HepG2 (cell line): ENCODE results near the gene TF. TPM values are rescaled to one million over a fixed set of nuclear protein-coding genes. Genes with fewer than 3 reads are reported as not detected.

ENCODE experiments used
- FOXA3 ChIP-seq: IDR thresholded peaks from 2 replicates; pipeline ENCODE4 v1.6.1; 2016; ENCODE audit warnings: missing genetic modification reagents, missing compliant biosample characterization
- HNRNPUL1 ChIP-seq: fragments of 200-400 bp; formaldehyde crosslinking; IDR thresholded peaks from 2 replicates; pipeline ENCODE4 v1.6.1; 2017; ENCODE audit warnings: low read depth, mild to moderate bottlenecking, low read length, moderate library complexity
- NR2F2 ChIP-seq: IDR thresholded peaks from 2 replicates; pipeline ENCODE4 v1.6.1; 2012; ENCODE audit warnings: low read depth, inconsistent platforms, borderline replicate concordance
- SNAI1 ChIP-seq: sonication (generic); formaldehyde crosslinking; IDR thresholded peaks from 2 replicates; pipeline ENCODE4 v1.5.0; 2020; ENCODE audit warnings: mild to moderate bottlenecking, missing genetic modification reagents, borderline replicate concordance
- ZNF335 ChIP-seq: sonication (generic); formaldehyde crosslinking; IDR thresholded peaks from 2 replicates; pipeline ENCODE4 v1.4.0; 2020; ENCODE audit warnings: missing genetic modification reagents
- ZNF589 ChIP-seq: sonication (generic); formaldehyde crosslinking; conservative IDR thresholded peaks from 2 replicates; pipeline ENCODE4 v1.8.0; 2022; ENCODE audit warnings: mild to moderate bottlenecking, moderate library complexity, missing genetic modification reagents
- polyA plus RNA-seq, 8 experiments: library from polyadenylated mRNA; depleted of rRNA in 3 of 8; stranded (reverse) in 7 of 8; unstranded in 1 of 8; fragments of >200 nt; fragmentation: Illumina TruSeq in 4 of 8; extraction: Trizol in 4 of 8; gene quantifications; 2 replicates each; pipeline versions ENCODE4 v1.2.1 to v1.2.3, GENCODE V29; 2011 to 2016; ENCODE audit warnings: low read depth in 4 of 8, missing spikeins in 1 of 8, mixed read lengths in 1 of 8; ENCODE audit not compliant: insufficient read depth in 1 of 8
- total RNA-seq, 5 experiments: library from RNA; depleted of rRNA; stranded (reverse); fragments of >200 nt; fragmentation: Illumina TruSeq; extraction: Trizol; gene quantifications; 2 replicates each; pipeline ENCODE4 v1.2.3, GENCODE V29; 2016; ENCODE audit warnings: low read depth in 1 of 5
- TF ChIP-seq, protein P1 (sequence below): sonication (generic); formaldehyde crosslinking; IDR thresholded peaks from 2 replicates; pipeline ENCODE4 v1.4.0; 2020; ENCODE audit warnings: mild to moderate bottlenecking, missing genetic modification reagents
- TF ChIP-seq, protein P2 (sequence below): sonication (generic); formaldehyde crosslinking; conservative IDR thresholded peaks from 2 replicates; pipeline ENCODE4 v1.8.1; 2023; ENCODE audit warnings: missing genetic modification reagents
- TF ChIP-seq, protein P3 (sequence below): sonication (generic); formaldehyde crosslinking; IDR thresholded peaks from 2 replicates; pipeline ENCODE4 v1.8.0; 2022; ENCODE audit warnings: missing genetic modification reagents, mild to moderate bottlenecking, inconsistent platforms, borderline replicate concordance
- TF ChIP-seq, protein P4 (sequence below): sonication (generic); formaldehyde crosslinking; IDR thresholded peaks from 2 replicates; pipeline ENCODE4 v1.4.0; 2020; ENCODE audit warnings: missing genetic modification reagents
- TF ChIP-seq, protein P5 (sequence below): IDR thresholded peaks from 2 replicates; pipeline ENCODE4 v1.6.1; 2016; ENCODE audit warnings: low read depth, missing genetic modification reagents, missing compliant biosample characterization
- TF ChIP-seq, protein P6 (sequence below): sonication (generic); formaldehyde crosslinking; IDR thresholded peaks from 2 replicates; pipeline ENCODE4 v1.4.0; 2020; ENCODE audit warnings: mild to moderate bottlenecking, missing genetic modification reagents
- TF ChIP-seq, protein P7 (sequence below): sonication (generic); formaldehyde crosslinking; conservative IDR thresholded peaks from 2 replicates; pipeline ENCODE4 v1.4.0; 2020; ENCODE audit warnings: missing genetic modification reagents

Gene TF
- total and polyA plus RNA-seq, 2 of the 13 experiments (the other 11 are each of a cell fraction or from before 2014, with no cell fraction given) = 10,074 to 11,821 TPM

DNA sequence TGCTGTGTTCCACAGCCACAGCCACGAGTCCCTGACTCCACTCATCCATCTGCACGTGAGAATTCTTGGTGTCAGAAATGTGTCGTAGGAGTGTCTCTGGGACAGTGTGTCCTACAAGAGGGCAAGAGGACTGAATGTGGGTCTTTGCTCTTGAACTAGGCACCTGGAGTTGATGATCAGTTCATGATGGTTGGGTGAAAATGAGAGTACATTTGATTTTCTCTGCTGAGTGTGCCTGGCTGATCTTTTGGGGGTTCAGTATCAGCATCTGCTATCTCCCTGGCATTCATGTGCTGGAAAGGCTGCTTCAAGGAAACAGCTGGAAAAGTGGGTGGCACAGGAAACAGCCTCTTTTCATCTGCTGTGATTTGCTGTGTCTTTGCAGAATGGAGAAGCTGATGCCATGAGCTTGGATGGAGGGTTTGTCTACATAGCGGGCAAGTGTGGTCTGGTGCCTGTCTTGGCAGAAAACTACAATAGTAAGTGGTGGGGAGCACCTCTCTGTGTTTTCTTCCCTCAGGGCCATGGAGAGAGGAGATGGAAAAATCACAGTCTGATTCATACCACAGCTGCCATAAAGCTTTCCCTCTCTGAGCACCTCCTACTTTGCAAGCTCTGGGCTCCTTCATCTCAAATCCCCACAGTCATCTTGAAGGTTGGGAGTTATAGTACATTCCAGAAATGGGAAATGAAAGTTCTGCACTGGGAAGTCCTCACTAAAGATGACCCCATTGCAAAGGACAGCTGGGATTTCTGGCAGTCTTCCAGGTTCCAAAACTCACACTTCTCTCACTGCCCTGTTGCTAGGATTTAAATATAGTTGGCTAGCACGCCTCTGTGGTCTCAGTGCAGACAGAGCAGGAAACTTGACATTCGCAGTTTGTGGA, 17.8 kb downstream of the TF start (continued):
- TF ChIP-seq, protein P1, sequence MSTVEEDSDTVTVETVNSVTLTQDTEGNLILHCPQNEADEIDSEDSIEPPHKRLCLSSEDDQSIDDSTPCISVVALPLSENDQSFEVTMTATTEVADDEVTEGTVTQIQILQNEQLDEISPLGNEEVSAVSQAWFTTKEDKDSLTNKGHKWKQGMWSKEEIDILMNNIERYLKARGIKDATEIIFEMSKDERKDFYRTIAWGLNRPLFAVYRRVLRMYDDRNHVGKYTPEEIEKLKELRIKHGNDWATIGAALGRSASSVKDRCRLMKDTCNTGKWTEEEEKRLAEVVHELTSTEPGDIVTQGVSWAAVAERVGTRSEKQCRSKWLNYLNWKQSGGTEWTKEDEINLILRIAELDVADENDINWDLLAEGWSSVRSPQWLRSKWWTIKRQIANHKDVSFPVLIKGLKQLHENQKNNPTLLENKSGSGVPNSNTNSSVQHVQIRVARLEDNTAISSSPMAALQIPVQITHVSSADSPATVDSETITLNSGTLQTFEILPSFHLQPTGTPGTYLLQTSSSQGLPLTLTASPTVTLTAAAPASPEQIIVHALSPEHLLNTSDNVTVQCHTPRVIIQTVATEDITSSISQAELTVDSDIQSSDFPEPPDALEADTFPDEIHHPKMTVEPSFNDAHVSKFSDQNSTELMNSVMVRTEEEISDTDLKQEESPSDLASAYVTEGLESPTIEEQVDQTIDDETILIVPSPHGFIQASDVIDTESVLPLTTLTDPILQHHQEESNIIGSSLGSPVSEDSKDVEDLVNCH (CRISPR knock-in tag) = no peak
- TF ChIP-seq SNAI1 (CRISPR knock-in tag) (no peak), ZNF589 (CRISPR knock-in tag) (no peak), HNRNPUL1 (no peak), ZNF335 (CRISPR knock-in tag) (no peak), NR2F2 (no peak), FOXA3 (no peak)
- TF ChIP-seq, protein P2, sequence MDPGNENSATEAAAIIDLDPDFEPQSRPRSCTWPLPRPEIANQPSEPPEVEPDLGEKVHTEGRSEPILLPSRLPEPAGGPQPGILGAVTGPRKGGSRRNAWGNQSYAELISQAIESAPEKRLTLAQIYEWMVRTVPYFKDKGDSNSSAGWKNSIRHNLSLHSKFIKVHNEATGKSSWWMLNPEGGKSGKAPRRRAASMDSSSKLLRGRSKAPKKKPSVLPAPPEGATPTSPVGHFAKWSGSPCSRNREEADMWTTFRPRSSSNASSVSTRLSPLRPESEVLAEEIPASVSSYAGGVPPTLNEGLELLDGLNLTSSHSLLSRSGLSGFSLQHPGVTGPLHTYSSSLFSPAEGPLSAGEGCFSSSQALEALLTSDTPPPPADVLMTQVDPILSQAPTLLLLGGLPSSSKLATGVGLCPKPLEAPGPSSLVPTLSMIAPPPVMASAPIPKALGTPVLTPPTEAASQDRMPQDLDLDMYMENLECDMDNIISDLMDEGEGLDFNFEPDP (CRISPR knock-in tag) = no peak
- TF ChIP-seq, protein P3, sequence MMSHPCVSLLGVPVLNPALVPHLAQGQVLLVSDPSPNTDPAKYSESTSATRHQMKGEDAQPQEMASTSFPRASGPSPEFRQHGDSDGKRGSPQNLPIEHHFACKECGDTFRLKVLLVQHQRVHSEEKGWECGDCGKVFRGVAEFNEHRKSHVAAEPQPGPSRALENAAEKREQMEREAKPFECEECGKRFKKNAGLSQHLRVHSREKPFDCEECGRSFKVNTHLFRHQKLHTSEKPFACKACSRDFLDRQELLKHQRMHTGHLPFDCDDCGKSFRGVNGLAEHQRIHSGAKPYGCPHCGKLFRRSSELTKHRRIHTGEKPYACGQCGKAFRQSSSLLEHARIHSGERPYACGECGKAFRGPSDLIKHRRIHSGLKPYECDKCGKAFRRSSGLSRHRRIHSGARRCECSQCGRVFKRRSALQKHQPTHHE (CRISPR knock-in tag) = no peak
- TF ChIP-seq, protein P4, sequence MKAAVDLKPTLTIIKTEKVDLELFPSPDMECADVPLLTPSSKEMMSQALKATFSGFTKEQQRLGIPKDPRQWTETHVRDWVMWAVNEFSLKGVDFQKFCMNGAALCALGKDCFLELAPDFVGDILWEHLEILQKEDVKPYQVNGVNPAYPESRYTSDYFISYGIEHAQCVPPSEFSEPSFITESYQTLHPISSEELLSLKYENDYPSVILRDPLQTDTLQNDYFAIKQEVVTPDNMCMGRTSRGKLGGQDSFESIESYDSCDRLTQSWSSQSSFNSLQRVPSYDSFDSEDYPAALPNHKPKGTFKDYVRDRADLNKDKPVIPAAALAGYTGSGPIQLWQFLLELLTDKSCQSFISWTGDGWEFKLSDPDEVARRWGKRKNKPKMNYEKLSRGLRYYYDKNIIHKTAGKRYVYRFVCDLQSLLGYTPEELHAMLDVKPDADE (CRISPR knock-in tag) = no peak
- TF ChIP-seq, protein P5, sequence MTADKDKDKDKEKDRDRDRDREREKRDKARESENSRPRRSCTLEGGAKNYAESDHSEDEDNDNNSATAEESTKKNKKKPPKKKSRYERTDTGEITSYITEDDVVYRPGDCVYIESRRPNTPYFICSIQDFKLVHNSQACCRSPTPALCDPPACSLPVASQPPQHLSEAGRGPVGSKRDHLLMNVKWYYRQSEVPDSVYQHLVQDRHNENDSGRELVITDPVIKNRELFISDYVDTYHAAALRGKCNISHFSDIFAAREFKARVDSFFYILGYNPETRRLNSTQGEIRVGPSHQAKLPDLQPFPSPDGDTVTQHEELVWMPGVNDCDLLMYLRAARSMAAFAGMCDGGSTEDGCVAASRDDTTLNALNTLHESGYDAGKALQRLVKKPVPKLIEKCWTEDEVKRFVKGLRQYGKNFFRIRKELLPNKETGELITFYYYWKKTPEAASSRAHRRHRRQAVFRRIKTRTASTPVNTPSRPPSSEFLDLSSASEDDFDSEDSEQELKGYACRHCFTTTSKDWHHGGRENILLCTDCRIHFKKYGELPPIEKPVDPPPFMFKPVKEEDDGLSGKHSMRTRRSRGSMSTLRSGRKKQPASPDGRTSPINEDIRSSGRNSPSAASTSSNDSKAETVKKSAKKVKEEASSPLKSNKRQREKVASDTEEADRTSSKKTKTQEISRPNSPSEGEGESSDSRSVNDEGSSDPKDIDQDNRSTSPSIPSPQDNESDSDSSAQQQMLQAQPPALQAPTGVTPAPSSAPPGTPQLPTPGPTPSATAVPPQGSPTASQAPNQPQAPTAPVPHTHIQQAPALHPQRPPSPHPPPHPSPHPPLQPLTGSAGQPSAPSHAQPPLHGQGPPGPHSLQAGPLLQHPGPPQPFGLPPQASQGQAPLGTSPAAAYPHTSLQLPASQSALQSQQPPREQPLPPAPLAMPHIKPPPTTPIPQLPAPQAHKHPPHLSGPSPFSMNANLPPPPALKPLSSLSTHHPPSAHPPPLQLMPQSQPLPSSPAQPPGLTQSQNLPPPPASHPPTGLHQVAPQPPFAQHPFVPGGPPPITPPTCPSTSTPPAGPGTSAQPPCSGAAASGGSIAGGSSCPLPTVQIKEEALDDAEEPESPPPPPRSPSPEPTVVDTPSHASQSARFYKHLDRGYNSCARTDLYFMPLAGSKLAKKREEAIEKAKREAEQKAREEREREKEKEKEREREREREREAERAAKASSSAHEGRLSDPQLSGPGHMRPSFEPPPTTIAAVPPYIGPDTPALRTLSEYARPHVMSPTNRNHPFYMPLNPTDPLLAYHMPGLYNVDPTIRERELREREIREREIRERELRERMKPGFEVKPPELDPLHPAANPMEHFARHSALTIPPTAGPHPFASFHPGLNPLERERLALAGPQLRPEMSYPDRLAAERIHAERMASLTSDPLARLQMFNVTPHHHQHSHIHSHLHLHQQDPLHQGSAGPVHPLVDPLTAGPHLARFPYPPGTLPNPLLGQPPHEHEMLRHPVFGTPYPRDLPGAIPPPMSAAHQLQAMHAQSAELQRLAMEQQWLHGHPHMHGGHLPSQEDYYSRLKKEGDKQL (CRISPR knock-in tag) = no peak
- TF ChIP-seq, protein P6, sequence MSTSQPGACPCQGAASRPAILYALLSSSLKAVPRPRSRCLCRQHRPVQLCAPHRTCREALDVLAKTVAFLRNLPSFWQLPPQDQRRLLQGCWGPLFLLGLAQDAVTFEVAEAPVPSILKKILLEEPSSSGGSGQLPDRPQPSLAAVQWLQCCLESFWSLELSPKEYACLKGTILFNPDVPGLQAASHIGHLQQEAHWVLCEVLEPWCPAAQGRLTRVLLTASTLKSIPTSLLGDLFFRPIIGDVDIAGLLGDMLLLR (CRISPR knock-in tag) = no peak
- TF ChIP-seq, protein P7, sequence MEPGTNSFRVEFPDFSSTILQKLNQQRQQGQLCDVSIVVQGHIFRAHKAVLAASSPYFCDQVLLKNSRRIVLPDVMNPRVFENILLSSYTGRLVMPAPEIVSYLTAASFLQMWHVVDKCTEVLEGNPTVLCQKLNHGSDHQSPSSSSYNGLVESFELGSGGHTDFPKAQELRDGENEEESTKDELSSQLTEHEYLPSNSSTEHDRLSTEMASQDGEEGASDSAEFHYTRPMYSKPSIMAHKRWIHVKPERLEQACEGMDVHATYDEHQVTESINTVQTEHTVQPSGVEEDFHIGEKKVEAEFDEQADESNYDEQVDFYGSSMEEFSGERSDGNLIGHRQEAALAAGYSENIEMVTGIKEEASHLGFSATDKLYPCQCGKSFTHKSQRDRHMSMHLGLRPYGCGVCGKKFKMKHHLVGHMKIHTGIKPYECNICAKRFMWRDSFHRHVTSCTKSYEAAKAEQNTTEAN (CRISPR knock-in tag) = no peak
